Measurements from ENCODE around the gene PAQR3. TPM values are rescaled to one million over a fixed set of nuclear protein-coding genes. Genes with fewer than 3 reads are reported as not detected.

Gene PAQR3
- total and polyA plus RNA-seq, 9 of the 15 experiments (the other 6 are each of a cell fraction or from before 2014, with no cell fraction given), result 10.7 to 77.1 (median 31.6) TPM

GRCh38 chr4:78938868-78939666, at the start of gene PAQR3 (continued):
- TF ChIP-seq, protein P1, sequence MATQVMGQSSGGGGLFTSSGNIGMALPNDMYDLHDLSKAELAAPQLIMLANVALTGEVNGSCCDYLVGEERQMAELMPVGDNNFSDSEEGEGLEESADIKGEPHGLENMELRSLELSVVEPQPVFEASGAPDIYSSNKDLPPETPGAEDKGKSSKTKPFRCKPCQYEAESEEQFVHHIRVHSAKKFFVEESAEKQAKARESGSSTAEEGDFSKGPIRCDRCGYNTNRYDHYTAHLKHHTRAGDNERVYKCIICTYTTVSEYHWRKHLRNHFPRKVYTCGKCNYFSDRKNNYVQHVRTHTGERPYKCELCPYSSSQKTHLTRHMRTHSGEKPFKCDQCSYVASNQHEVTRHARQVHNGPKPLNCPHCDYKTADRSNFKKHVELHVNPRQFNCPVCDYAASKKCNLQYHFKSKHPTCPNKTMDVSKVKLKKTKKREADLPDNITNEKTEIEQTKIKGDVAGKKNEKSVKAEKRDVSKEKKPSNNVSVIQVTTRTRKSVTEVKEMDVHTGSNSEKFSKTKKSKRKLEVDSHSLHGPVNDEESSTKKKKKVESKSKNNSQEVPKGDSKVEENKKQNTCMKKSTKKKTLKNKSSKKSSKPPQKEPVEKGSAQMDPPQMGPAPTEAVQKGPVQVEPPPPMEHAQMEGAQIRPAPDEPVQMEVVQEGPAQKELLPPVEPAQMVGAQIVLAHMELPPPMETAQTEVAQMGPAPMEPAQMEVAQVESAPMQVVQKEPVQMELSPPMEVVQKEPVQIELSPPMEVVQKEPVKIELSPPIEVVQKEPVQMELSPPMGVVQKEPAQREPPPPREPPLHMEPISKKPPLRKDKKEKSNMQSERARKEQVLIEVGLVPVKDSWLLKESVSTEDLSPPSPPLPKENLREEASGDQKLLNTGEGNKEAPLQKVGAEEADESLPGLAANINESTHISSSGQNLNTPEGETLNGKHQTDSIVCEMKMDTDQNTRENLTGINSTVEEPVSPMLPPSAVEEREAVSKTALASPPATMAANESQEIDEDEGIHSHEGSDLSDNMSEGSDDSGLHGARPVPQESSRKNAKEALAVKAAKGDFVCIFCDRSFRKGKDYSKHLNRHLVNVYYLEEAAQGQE (IDR thresholded peaks at IDR 0.05; ENCODE audit: borderline replicate concordance), result peak; percentile 7
- TF ChIP-seq, protein P1 (CRISPR knock-in tag; IDR thresholded peaks at IDR 0.05; ENCODE audit: low read depth), result no peak; the same call in 1 of the 2 replicates
- peak; percentile 77 for TF ChIP-seq JUND (IDR thresholded peaks at IDR 0.05; ENCODE audit: borderline replicate concordance, low read depth, low read length)
- peak; percentile 30; the same call in 1 of the 3 replicates for TF ChIP-seq JUND (tag; IDR thresholded peaks at IDR 0.05; ENCODE audit: borderline replicate concordance, low read depth, low read length)
- no peak for TF ChIP-seq ZNF121 (CRISPR knock-in tag; conservative IDR thresholded peaks at IDR 0.05)
- TF ChIP-seq ETV5 (CRISPR knock-in tag; IDR thresholded peaks at IDR 0.05; ENCODE audit: low read depth), result no peak
- TF ChIP-seq TEAD1 (CRISPR knock-in tag; IDR thresholded peaks at IDR 0.05), result no peak
- TF ChIP-seq VEZF1 (CRISPR knock-in tag; IDR thresholded peaks at IDR 0.05), result peak; percentile 92
- peak; percentile 75 for TF ChIP-seq TBP (optimal IDR thresholded peaks at IDR 0.05; ENCODE audit: low read depth, low read length)
- no peak for TF ChIP-seq TEAD2 (tag; IDR thresholded peaks at IDR 0.05)
- no peak for TF ChIP-seq DMBX1 (CRISPR knock-in tag; IDR thresholded peaks at IDR 0.05; ENCODE audit: borderline replicate concordance)
- TF ChIP-seq, protein P2, sequence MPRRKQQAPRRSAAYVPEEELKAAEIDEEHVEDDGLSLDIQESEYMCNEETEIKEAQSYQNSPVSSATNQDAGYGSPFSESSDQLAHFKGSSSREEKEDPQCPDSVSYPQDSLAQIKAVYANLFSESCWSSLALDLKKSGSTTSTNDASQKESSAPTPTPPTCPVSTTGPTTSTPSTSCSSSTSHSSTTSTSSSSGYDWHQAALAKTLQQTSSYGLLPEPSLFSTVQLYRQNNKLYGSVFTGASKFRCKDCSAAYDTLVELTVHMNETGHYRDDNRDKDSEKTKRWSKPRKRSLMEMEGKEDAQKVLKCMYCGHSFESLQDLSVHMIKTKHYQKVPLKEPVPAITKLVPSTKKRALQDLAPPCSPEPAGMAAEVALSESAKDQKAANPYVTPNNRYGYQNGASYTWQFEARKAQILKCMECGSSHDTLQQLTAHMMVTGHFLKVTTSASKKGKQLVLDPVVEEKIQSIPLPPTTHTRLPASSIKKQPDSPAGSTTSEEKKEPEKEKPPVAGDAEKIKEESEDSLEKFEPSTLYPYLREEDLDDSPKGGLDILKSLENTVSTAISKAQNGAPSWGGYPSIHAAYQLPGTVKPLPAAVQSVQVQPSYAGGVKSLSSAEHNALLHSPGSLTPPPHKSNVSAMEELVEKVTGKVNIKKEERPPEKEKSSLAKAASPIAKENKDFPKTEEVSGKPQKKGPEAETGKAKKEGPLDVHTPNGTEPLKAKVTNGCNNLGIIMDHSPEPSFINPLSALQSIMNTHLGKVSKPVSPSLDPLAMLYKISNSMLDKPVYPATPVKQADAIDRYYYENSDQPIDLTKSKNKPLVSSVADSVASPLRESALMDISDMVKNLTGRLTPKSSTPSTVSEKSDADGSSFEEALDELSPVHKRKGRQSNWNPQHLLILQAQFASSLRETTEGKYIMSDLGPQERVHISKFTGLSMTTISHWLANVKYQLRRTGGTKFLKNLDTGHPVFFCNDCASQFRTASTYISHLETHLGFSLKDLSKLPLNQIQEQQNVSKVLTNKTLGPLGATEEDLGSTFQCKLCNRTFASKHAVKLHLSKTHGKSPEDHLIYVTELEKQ (CRISPR knock-in tag; IDR thresholded peaks at IDR 0.05), result no peak
- TF ChIP-seq CBFA2T3 (IDR thresholded peaks at IDR 0.05), result no peak
- TF ChIP-seq EZH2 (IDR thresholded peaks at IDR 0.05; ENCODE audit: borderline replicate concordance, low read depth, low read length), result no peak

Measured in K562 (cell line).